ENCODE measurements around the gene SLC9A3.

DNA sequence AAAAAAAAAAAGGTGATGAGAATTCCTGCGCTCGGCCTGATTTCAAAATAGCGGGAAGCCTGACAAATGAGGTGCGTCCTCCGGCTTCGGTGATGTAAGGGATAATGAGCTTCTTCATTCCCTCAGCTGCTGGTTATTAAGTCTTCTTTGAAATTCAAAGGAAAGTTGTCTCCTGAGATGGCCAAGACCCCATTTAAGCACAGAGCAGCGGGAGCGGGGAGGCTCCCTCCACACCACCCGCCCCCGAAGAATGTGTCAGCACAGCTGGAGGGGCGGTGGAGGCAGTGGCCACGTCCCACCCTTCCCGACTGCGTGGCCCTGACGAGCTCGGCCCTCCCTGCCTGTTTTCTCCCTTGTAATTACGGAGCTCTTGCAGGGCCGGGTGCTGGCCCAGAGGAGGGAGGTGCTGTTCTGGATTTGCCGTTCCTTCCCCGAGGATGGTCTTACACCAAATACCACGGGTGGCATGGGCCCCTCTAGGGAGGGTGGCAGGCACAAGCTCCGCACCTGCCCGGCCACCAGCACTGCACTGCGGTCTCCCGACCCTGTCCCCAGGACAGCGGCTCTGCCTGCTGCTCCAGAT lies 31.0 kb downstream of the SLC9A3 start:
- TF ChIP-seq, protein P1, sequence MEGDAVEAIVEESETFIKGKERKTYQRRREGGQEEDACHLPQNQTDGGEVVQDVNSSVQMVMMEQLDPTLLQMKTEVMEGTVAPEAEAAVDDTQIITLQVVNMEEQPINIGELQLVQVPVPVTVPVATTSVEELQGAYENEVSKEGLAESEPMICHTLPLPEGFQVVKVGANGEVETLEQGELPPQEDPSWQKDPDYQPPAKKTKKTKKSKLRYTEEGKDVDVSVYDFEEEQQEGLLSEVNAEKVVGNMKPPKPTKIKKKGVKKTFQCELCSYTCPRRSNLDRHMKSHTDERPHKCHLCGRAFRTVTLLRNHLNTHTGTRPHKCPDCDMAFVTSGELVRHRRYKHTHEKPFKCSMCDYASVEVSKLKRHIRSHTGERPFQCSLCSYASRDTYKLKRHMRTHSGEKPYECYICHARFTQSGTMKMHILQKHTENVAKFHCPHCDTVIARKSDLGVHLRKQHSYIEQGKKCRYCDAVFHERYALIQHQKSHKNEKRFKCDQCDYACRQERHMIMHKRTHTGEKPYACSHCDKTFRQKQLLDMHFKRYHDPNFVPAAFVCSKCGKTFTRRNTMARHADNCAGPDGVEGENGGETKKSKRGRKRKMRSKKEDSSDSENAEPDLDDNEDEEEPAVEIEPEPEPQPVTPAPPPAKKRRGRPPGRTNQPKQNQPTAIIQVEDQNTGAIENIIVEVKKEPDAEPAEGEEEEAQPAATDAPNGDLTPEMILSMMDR (IDR thresholded peaks at IDR 0.05; ENCODE audit: borderline replicate concordance, extremely low read depth, low read length, poor library complexity, severe bottlenecking): no peak
- TF ChIP-seq EZH2 (IDR thresholded peaks at IDR 0.05; ENCODE audit: borderline replicate concordance, low read depth, low read length, severe bottlenecking): no peak

Measured in DND-41 (cell line).